HCT116 (cell line): ENCODE data around the gene CD200. TPM values are rescaled to one million over a fixed set of nuclear protein-coding genes. Genes with fewer than 3 reads are reported as not detected.

Experiments
- ATAC-seq: fragments of 200-7000 bp; cut with Tn5 transposase; 2 replicates; pipeline ENCODE4 v1.9.1; 2020; ENCODE audit warnings: mild to moderate bottlenecking, moderate library complexity
- BruUV-seq: library from RNA; stranded (reverse); fragments of 400-500 nt; replicated peaks from 2 replicates; lab custom pipeline; 2021; lab: Mats Ljungman, UMichigan
- CTCF ChIA-PET: fragments of 300-600 bp; sonication (Branson Sonifier 250); formaldehyde crosslinking; loops from one replicate; lab custom pipeline; 2021; ENCODE audit warnings: antibody characterized with exemption; lab: Charles Lee
- POLR2A ChIA-PET: fragments of 300-600, 350-600 bp; sonication (Branson Sonifier 250); formaldehyde crosslinking; loops from one replicate; lab custom pipeline; 2021; ENCODE audit warnings: antibody characterized with exemption; lab: Charles Lee
- RAD21 ChIA-PET, 2 experiments: fragments of 300-600 bp; sonication (Branson Sonifier 250); formaldehyde crosslinking; loops; one replicate each; lab custom pipeline; 2023; ENCODE audit warnings: low total read pairs in 2 of 2; ENCODE audit not compliant: uncharacterized antibody in 2 of 2, unreplicated experiment in 2 of 2, low non-redundant PET in 1 of 2; lab: Charles Lee
- DNase-seq: peaks from one replicate; pipeline ENCODE4 v3.0.0-alpha.2; 2010; ENCODE audit warnings: low read depth, low spot score
- H2AFZ ChIP-seq: fragments of 200-600 bp; shearing (Covaris generic), sonication (generic); 2 replicates; pipeline ENCODE4 v1.6.1; 2017; ENCODE audit warnings: low read depth, mixed run types, mixed read lengths, antibody characterized with exemption, low read length; ENCODE audit not compliant: poor library complexity, severe bottlenecking
- H3K27ac ChIP-seq: 2 replicates; pipeline ENCODE4 v1.5.1; 2012; ENCODE audit warnings: low read depth, low read length
- H3K27me3 ChIP-seq: fragments of 200-600 bp; sonication (generic); 2 replicates; pipeline ENCODE4 v1.6.1; 2016; ENCODE audit warnings: mixed run types, low read length, mixed read lengths; ENCODE audit not compliant: insufficient read depth
- H3K36me3 ChIP-seq, 2 experiments: fragments of 200-500 bp in 1 of 2; fragments of 200-600 bp in 1 of 2; sonication (Bioruptor generic) in 1 of 2; sonication (generic) in 1 of 2; 2 replicates each; pipeline versions ENCODE4 v1.5.1 to v1.6.1; 2014 to 2016; ENCODE audit warnings: low read length in 2 of 2, inconsistent platforms in 1 of 2, mixed read lengths in 1 of 2, mixed run types in 1 of 2; ENCODE audit not compliant: insufficient read depth in 2 of 2, control insufficient read depth in 1 of 2
- H3K4me1 ChIP-seq, 2 experiments: fragments of 200-600 bp in 1 of 2; sonication (generic) in 1 of 2; 2 replicates each; pipeline versions ENCODE4 v1.5.1 to v1.6.1; 2012 to 2017; ENCODE audit warnings: low read length in 2 of 2, inconsistent platforms in 1 of 2, mild to moderate bottlenecking in 1 of 2, mixed read lengths in 1 of 2, mixed run types in 1 of 2, moderate library complexity in 1 of 2; ENCODE audit not compliant: insufficient read depth in 2 of 2, control insufficient read depth in 1 of 2
- H3K4me2 ChIP-seq: fragments of 200-600 bp; sonication (generic); 2 replicates; pipeline ENCODE4 v1.6.1; 2017; ENCODE audit warnings: mixed run types, low read length, mixed read lengths
- H3K4me3 ChIP-seq, 2 experiments: fragments of 200-600 bp in 1 of 2; sonication (generic) in 1 of 2; replicated peaks in 1 of 2; 2 replicates each; pipeline ENCODE4 v1.5.1; 2011 to 2016; ENCODE audit warnings: low read length in 2 of 2, control low read depth in 1 of 2, low read depth in 1 of 2, mild to moderate bottlenecking in 1 of 2, mixed read lengths in 1 of 2, mixed run types in 1 of 2
- H3K79me2 ChIP-seq: fragments of 200-600 bp; sonication (generic); 2 replicates; pipeline ENCODE4 v1.6.1; 2017; ENCODE audit warnings: mild to moderate bottlenecking, mixed run types, low read length, moderate library complexity, mixed read lengths; ENCODE audit not compliant: insufficient read depth
- H3K9ac ChIP-seq: fragments of 200-600 bp; sonication (generic); 2 replicates; pipeline ENCODE4 v1.6.1; 2016; ENCODE audit warnings: low read length, mixed read lengths
- H3K9me2 ChIP-seq: fragments of 200-600 bp; sonication (generic), shearing (Covaris generic); 2 replicates; pipeline ENCODE4 v1.6.1; 2017; ENCODE audit warnings: mixed run types, mild to moderate bottlenecking, moderate library complexity; ENCODE audit not compliant: insufficient read depth
- H3K9me3 ChIP-seq, 2 experiments: fragments of 200-500 bp in 1 of 2; fragments of 200-600 bp in 1 of 2; sonication (Bioruptor generic) in 1 of 2; sonication (generic) in 1 of 2; 2 replicates each; pipeline ENCODE4 v1.6.1; 2014 to 2017; ENCODE audit warnings: low read length in 2 of 2, mixed read lengths in 2 of 2, inconsistent platforms in 1 of 2, low read depth in 1 of 2, mild to moderate bottlenecking in 1 of 2, mixed run types in 1 of 2, moderate library complexity in 1 of 2; ENCODE audit not compliant: control insufficient read depth in 1 of 2, insufficient read depth in 1 of 2
- H4K20me1 ChIP-seq: fragments of 200-600 bp; sonication (generic), shearing (Covaris generic); 2 replicates; pipeline ENCODE4 v1.6.1; 2017; ENCODE audit warnings: mixed run types, mild to moderate bottlenecking, moderate library complexity; ENCODE audit not compliant: insufficient read depth
- CBX3 ChIP-seq: IDR thresholded peaks from 2 replicates; pipeline ENCODE4 v1.6.1; 2012; ENCODE audit warnings: low read depth
- EGR1 ChIP-seq: IDR thresholded peaks from 2 replicates; pipeline ENCODE4 v1.6.1; 2012; ENCODE audit warnings: low read depth
- JUND ChIP-seq: IDR thresholded peaks from 2 replicates; pipeline ENCODE4 v1.6.1; 2012
- RAD21 ChIP-seq: IDR thresholded peaks from 2 replicates; pipeline ENCODE4 v1.6.1; 2012; ENCODE audit warnings: low read depth, mild to moderate bottlenecking
- SRF ChIP-seq: IDR thresholded peaks from 2 replicates; pipeline ENCODE4 v1.6.1; 2012; ENCODE audit warnings: low read depth
- TCF7L2 ChIP-seq: IDR thresholded peaks from 2 replicates; pipeline ENCODE4 v1.7.0; 2011; ENCODE audit warnings: borderline replicate concordance, inconsistent platforms; ENCODE audit not compliant: insufficient read depth, insufficient read length; ENCODE audit errors: extremely low read depth
- ZFX ChIP-seq: fragments of 450-650 bp; IDR thresholded peaks from 2 replicates; pipeline ENCODE4 v1.6.1; 2017
- ZNF274 ChIP-seq: fragments of 200-500 bp; sonication (Bioruptor generic); IDR thresholded peaks from 2 replicates; pipeline ENCODE4 v1.6.1; 2014; ENCODE audit warnings: mild to moderate bottlenecking, low read depth, low read length, inconsistent platforms
- intact Hi-C: fragments of 100-400 bp; cut with micrococcal nuclease; formaldehyde crosslinking; loops from 2 replicates; pipeline ENCODE4 v1.10.0; 2022
- total RNA-seq: library from RNA; stranded (reverse); gene quantifications from one replicate; pipeline ENCODE4 v1.2.1, GENCODE V29; 2021; ENCODE audit not compliant: unreplicated experiment

Gene CD200
- total RNA-seq, 1 experiment from 2014 or later, result not detected

DNA sequence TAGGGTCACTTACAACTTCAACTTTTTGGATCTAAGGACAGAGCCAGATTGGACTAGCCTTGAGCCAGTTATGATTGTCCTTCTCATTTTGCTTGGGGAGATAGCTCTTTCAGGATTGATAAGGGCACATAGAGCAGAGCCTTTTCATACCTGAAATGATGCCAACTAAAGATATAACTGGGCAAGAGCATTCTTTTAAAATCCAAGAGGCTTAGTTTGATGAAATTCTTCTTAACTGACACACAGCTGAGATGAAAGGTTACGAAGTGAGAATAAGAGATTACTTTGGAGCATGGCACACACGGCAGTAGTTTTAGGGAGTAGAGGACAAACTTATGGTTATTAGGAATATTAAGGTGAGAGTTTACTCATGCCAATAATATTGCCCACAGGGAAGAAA is 12.7 kb downstream of the CD200 start:
- BruUV-seq, result no TSS peak
- Histone ChIP-seq H3K79me2 (no peaks in the 10 kb centered on the region), H2AFZ (no peak overlapping the region), H3K27ac (no peak overlapping the region), H3K36me3 (no peaks in the 10 kb centered on the region), H3K4me2 (no peak overlapping the region), H4K20me1 (no peaks in the 10 kb centered on the region), H3K9me2 (no peaks in the 10 kb centered on the region), H3K9ac (no peak overlapping the region), H3K4me3 (no peak overlapping the region), H3K27me3 (no peaks in the 10 kb centered on the region; the same call in 1 of the 2 replicates), H3K4me1 (no peaks in the 10 kb centered on the region), H3K9me3 (no peaks in the 10 kb centered on the region)
- ATAC-seq (no peak), DNase-seq (no peak)
- RAD21 ChIA-PET, result no interaction called here
- intact Hi-C loops, result no loop called here
- CTCF ChIA-PET, result no interaction called here
- POLR2A ChIA-PET, result no interaction called here
- no peak for TF ChIP-seq ZFX
- no peak for TF ChIP-seq JUND
- TF ChIP-seq, all 23 proteins: peak for 0

DNA sequence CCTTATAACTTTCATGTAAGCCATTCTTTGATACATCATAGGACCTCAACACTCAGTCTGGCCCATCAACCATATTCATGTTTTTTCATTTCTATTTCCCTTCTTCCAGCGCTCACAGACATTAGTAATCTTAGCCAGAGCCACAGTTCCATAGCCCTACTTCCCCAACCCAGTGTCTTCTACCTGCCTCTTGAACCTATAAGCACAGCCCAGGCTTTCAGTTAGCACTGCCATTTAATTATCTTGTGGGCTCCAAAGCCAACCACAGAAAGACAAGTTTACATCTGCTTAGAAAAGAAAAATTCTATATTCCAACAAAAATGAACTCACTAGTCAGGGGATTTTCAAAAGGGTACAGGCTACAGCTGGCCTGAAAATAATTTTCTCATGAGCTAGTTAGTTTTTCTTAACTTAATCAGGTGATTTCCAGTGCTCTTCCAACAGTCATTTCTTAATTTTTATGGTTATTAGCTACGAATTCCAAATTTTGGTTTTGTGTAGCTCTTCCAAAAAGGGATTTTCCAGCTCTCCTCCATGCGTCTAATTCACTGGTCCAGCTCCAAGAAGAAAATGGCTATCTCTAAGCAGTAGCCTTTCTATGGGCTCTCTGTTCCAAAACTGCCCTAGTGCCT is 13.7 kb downstream of the CD200 start:
- TF ChIP-seq SRF (no peak), CBX3 (no peak), TCF7L2 (no peak), ZNF274 (no peak), EGR1 (no peak), RAD21 (no peak)

More for the DNA sequence above, 13.7 kb downstream of the CD200 start:
- no TSS peak for BruUV-seq
- ChIA-PET CTCF (no interaction called here), POLR2A (no interaction called here), RAD21 (no interaction called here)
- Histone ChIP-seq H2AFZ (no peak overlapping the region), H3K4me3 (no peak overlapping the region), H3K36me3 (no peaks in the 10 kb centered on the region), H3K4me2 (no peak overlapping the region), H3K27ac (no peak overlapping the region), H3K79me2 (no peaks in the 10 kb centered on the region), H3K9me2 (no peaks in the 10 kb centered on the region), H3K27me3 (no peaks in the 10 kb centered on the region; the same call in 1 of the 2 replicates), H3K9ac (no peak overlapping the region), H3K4me1 (no peaks in the 10 kb centered on the region), H3K9me3 (no peaks in the 10 kb centered on the region), H4K20me1 (no peaks in the 10 kb centered on the region)
- DNase-seq (no peak), ATAC-seq (no peak)
- intact Hi-C loops, result no loop called here
